CD4-positive, alpha-beta memory T cell (primary cell): Measurements from ENCODE around the gene FAM170B. TPM values are rescaled to one million over a fixed set of nuclear protein-coding genes. Genes with fewer than 3 reads are reported as not detected.
A peak's percentile ranks its signal among the peaks of the same experiment; 100 is the strongest.

ENCODE experiments used
- CTCF ChIA-PET: fragments of 350-600 bp; sonication (Branson Sonifier 250); formaldehyde crosslinking; loops from one replicate; lab custom pipeline; 2021; ENCODE audit warnings: inconsistent platforms; ENCODE audit not compliant: partially characterized antibody; lab: Charles Lee
- POLR2A ChIA-PET: fragments of 350-600 bp; sonication (Branson Sonifier 250); formaldehyde crosslinking; loops from one replicate; lab custom pipeline; 2021; ENCODE audit not compliant: partially characterized antibody; lab: Charles Lee
- DNase-seq, 5 donors: peaks; one replicate each; pipeline versions ENCODE4 v3.0.0 to v3.0.0-alpha.2; 2020 to 2022; ENCODE audit warnings: mixed read lengths in 1 of 5
- H3K27ac ChIP-seq: one replicate; pipeline ENCODE4 v1.7.0; 2013; ENCODE audit warnings: low read depth, low read length
- H3K27me3 ChIP-seq: 2 replicates; pipeline ENCODE4 v1.7.0; 2013; ENCODE audit warnings: mild to moderate bottlenecking, low read length, moderate library complexity; ENCODE audit not compliant: insufficient read depth
- H3K36me3 ChIP-seq: 2 replicates; pipeline ENCODE4 v1.7.0; 2013; ENCODE audit warnings: mild to moderate bottlenecking, low read length, moderate library complexity; ENCODE audit not compliant: insufficient read depth
- H3K4me1 ChIP-seq: 2 replicates; pipeline ENCODE4 v1.7.0; 2013; ENCODE audit warnings: mild to moderate bottlenecking, low read length, moderate library complexity; ENCODE audit not compliant: insufficient read depth
- H3K4me3 ChIP-seq, 2 donors: one replicate each; pipeline ENCODE4 v1.7.0; 2013; ENCODE audit warnings: low read length in 2 of 2, mild to moderate bottlenecking in 1 of 2
- H3K9me3 ChIP-seq, 2 donors: one replicate each; pipeline ENCODE4 v1.7.0; 2013; ENCODE audit warnings: low read length in 2 of 2, control low read depth in 1 of 2; ENCODE audit not compliant: control insufficient read depth in 1 of 2
- H3K27ac Mint-ChIP-seq, 7 donors: one replicate each; pipeline ENCODE4 v1.8.0; 2020 to 2021; ENCODE audit warnings: mixed read lengths in 7 of 7, mild to moderate bottlenecking in 6 of 7, inconsistent platforms in 3 of 7, moderate library complexity in 3 of 7
- H3K27me3 Mint-ChIP-seq, 2 donors: one replicate each; pipeline ENCODE4 v1.8.0; 2020 to 2021; ENCODE audit warnings: mixed read lengths in 2 of 2
- H3K36me3 Mint-ChIP-seq, 2 donors: one replicate each; pipeline ENCODE4 v1.8.0; 2020 to 2021; ENCODE audit warnings: mixed read lengths in 2 of 2, inconsistent platforms in 1 of 2, mild to moderate bottlenecking in 1 of 2
- H3K4me1 Mint-ChIP-seq, 4 donors: one replicate each; pipeline ENCODE4 v1.8.0; 2020 to 2021; ENCODE audit warnings: mixed read lengths in 4 of 4, mild to moderate bottlenecking in 1 of 4
- H3K4me3 Mint-ChIP-seq, 8 donors: one replicate each; pipeline ENCODE4 v1.8.0; 2020 to 2021; ENCODE audit warnings: mixed read lengths in 8 of 8, mild to moderate bottlenecking in 7 of 8, moderate library complexity in 6 of 8, inconsistent platforms in 3 of 8
- H3K9me3 Mint-ChIP-seq, 8 donors: one replicate each; pipeline ENCODE4 v1.8.0; 2020 to 2021; ENCODE audit warnings: mixed read lengths in 8 of 8, mild to moderate bottlenecking in 5 of 8, inconsistent platforms in 3 of 8, moderate library complexity in 1 of 8
- intact Hi-C: fragments of 100-400 bp; cut with micrococcal nuclease; formaldehyde crosslinking; loops from one replicate; pipeline ENCODE4 v1.15.1; 2023
- polyA plus RNA-seq, 2 donors: library from polyadenylated mRNA; unstranded; fragments of 300-500 nt; fragmentation: Illumina TruSeq; gene quantifications; one replicate each; pipeline ENCODE4 v1.2.3, GENCODE V29; 2021
- total RNA-seq, 2 experiments: library from RNA; stranded (reverse); gene quantifications; one replicate each; pipeline ENCODE4 v1.2.3, GENCODE V29; 2021

FAM170B gene
- total and polyA plus RNA-seq, 4 experiments from 2014 or later: not detected

GRCh38 chr10:49172777-49173132 is 38.9 kb upstream of the FAM170B start:
- intact Hi-C loops: no loop called here
- Histone ChIP-seq H3K4me1 (peaks cover 31% of the 10 kb centered on the region), H3K36me3 (no peaks in the 10 kb centered on the region), H3K27ac (no peak overlapping the region), H3K4me3 (no peak overlapping the region), H3K9me3 (no peaks in the 10 kb centered on the region), H3K27me3 (no peaks in the 10 kb centered on the region)
- CTCF ChIA-PET: interaction anchor here (1.2 to 2.3 kb wide), 2 partner anchors 9 to 217 kb away, joined by 4 to 11 read pairs; no protein-coding TSS in a partner anchor
- no peak overlapping the region for H3K4me3 Mint-ChIP-seq
- DNase-seq: no peak
- peaks cover 3 to 55% (median 30%) of the 10 kb centered on the region in 4 donors for H3K4me1 Mint-ChIP-seq
- peaks cover 7 to 17% of the 10 kb centered on the region in 2 donors for H3K36me3 Mint-ChIP-seq
- peak overlapping the region in 1 of 7 donors; percentile 24 for H3K27ac Mint-ChIP-seq
- no peaks in the 10 kb centered on the region for H3K9me3 Mint-ChIP-seq
- POLR2A ChIA-PET: no interaction called here
- H3K27me3 Mint-ChIP-seq: no peaks in the 10 kb centered on the region

- peaks cover 3 to 50% (median 24%) of the 10 kb centered on the region in 4 donors for H3K4me1 Mint-ChIP-seq
- Histone ChIP-seq H3K36me3 (no peaks in the 10 kb centered on the region), H3K4me3 (no peak overlapping the region), H3K27ac (no peak overlapping the region), H3K27me3 (no peaks in the 10 kb centered on the region), H3K9me3 (no peaks in the 10 kb centered on the region), H3K4me1 (peaks cover 25% of the 10 kb centered on the region)
- ChIA-PET CTCF (interaction anchor here (2.3 kb wide), 1 partner anchor 8 kb away, joined by 11 read pairs; no protein-coding TSS in a partner anchor), POLR2A (no interaction called here)
- no peaks in the 10 kb centered on the region for H3K27me3 Mint-ChIP-seq
- H3K9me3 Mint-ChIP-seq: no peaks in the 10 kb centered on the region
- H3K36me3 Mint-ChIP-seq: peaks cover 5 to 13% of the 10 kb centered on the region in 2 donors
- H3K27ac Mint-ChIP-seq: peak overlapping the region in 2 of 7 donors; percentile 5 to 24
- intact Hi-C loops: no loop called here
- DNase-seq: no peak
- no peak overlapping the region for H3K4me3 Mint-ChIP-seq
Measured at GRCh38 chr10:49172061-49172776, 38.4 kb upstream of the FAM170B start.

DNA sequence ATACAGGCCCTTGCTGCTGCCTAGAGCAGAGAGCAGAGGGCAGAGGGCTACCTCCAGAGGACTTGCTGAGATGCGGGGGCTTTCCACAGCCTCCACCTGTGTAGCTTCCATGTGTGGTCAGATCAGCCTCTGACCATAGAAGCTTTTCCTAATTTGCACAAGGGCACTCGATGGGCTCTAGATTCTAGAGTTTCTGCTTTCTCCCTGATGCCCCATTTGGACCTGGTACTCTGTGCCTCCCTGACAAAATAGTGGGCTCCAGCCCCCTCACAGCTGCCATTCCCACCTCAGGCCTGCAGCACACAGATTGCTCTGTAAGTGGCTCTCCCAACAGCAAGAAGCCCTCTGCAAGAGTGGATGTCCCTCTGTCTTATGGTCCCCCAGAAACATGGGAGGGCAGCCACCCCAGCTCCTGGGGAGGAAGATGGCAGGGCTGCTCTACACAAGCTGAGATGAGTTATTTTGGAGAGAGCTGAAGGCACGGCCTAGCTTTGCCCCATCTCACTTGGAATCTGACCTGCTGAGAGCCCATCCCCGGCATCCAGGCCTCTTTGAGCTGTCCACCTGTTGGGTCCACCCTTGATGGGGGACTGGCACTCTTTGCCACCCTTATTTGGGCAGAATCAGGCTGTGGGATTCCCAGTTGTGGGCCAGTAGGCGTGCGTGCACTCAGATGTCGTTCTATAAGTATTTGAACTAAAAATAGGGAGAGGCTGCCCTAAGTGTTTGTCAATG is 37.7 kb upstream of the FAM170B start:
- no peak overlapping the region for H3K4me3 ChIP-seq
- no peaks in the 10 kb centered on the region for H3K9me3 ChIP-seq
- Mint-ChIP-seq H3K27me3 (no peaks in the 10 kb centered on the region), H3K27ac (peak overlapping the region in 2 of 7 donors; percentile 12 to 24), H3K4me3 (peak overlapping the region in 1 of 8 donors; percentile 20), H3K9me3 (no peaks in the 10 kb centered on the region), H3K36me3 (peaks cover 6 to 17% of the 10 kb centered on the region in 2 donors), H3K4me1 (peaks cover 3 to 43% (median 21%) of the 10 kb centered on the region in 4 donors)
- H3K36me3 ChIP-seq: no peaks in the 10 kb centered on the region
- ChIA-PET CTCF (interaction anchor here (2.3 kb wide), 1 partner anchor 7 kb away, joined by 11 read pairs; no protein-coding TSS in a partner anchor), POLR2A (interaction anchor here (1.3 kb wide), 1 partner anchor 19 kb away, joined by 3 read pairs; no protein-coding TSS in a partner anchor)
- peaks cover 18% of the 10 kb centered on the region for H3K4me1 ChIP-seq
- intact Hi-C loops: no loop called here
- H3K27ac ChIP-seq: no peak overlapping the region
- no peak for DNase-seq
- H3K27me3 ChIP-seq: no peaks in the 10 kb centered on the region

DNA sequence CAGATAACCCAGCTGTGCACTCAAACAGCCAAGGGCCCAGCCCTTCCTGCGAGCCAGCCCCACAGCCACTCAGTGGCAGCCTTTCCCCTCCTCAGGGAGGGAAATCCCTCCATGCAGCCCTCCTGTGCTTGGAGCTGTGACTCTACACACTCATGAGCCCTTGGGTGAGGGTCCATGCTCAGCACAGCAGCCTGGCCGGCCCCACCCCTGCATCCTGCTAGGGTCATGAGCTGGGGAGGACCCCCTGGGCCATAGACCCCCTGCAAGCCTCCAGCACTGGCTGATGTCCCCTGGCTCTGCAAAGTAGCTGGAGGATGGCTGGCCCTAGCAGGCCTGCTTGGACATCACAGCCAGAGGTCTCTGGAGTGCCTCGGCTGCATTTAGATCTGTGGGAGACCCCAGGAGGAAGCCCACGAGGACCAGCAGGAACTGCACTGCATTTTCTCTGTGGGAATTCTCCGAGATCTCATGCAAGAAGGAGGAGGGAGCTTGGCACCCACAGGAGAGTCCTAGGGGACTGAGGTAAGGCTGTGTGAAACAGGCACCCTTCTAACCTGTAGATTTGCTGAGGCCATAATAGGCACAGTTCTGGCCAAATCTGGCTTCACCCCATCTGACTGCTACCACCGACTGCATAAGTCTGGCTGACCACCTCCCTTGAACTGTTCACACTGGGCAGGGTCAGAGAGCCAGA is 37.0 kb upstream of the FAM170B start:
- peaks cover 14% of the 10 kb centered on the region for H3K4me1 ChIP-seq
- no peak overlapping the region for H3K4me3 Mint-ChIP-seq

DNA sequence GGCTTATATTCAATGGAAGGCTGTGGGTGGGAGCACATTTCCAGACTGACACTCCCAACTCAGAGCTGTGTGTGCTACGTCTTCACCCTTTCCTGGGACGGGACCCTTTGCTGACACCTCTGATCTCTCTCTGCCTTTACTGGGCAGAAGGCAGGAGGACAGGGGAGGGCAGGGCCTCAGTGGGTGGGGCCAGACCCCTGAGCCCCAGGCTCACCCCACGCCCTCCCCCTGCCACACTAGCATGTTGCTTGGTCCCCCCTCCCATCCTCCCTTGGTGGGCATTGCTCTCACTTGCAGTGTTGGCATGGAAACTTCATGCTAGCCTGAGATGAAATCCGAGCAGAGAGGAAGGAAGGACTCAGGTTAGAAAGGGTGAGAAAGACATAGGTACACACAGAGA is 36.0 kb upstream of the FAM170B start:
- peaks cover 2 to 37% (median 16%) of the 10 kb centered on the region in 4 donors for H3K4me1 Mint-ChIP-seq
- no peaks in the 10 kb centered on the region for H3K27me3 ChIP-seq
- intact Hi-C loops: no loop called here
- H3K27ac Mint-ChIP-seq: peak overlapping the region in 2 of 7 donors; percentile 29 to 75
- no peaks in the 10 kb centered on the region for H3K36me3 ChIP-seq
- H3K9me3 ChIP-seq: no peaks in the 10 kb centered on the region
- H3K4me3 ChIP-seq: no peak overlapping the region
- H3K4me1 ChIP-seq: peaks cover 18% of the 10 kb centered on the region
- H3K27me3 Mint-ChIP-seq: no peaks in the 10 kb centered on the region
- no peak for DNase-seq
- POLR2A ChIA-PET: no interaction called here
- peaks cover 12 to 25% of the 10 kb centered on the region in 2 donors for H3K36me3 Mint-ChIP-seq
- no peak overlapping the region for H3K4me3 Mint-ChIP-seq
- no peaks in the 10 kb centered on the region for H3K9me3 Mint-ChIP-seq
- CTCF ChIA-PET: interaction anchor here (1.3 kb wide), 1 partner anchor 15 kb away, joined by 3 read pairs; no protein-coding TSS in a partner anchor
- no peak overlapping the region for H3K27ac ChIP-seq

More for the DNA sequence above, 37.0 kb upstream of the FAM170B start:
- Histone ChIP-seq H3K27me3 (no peaks in the 10 kb centered on the region), H3K4me3 (no peak overlapping the region), H3K9me3 (no peaks in the 10 kb centered on the region), H3K27ac (no peak overlapping the region), H3K36me3 (no peaks in the 10 kb centered on the region)
- no peaks in the 10 kb centered on the region for H3K9me3 Mint-ChIP-seq
- peaks cover 9 to 23% of the 10 kb centered on the region in 2 donors for H3K36me3 Mint-ChIP-seq
- H3K27ac Mint-ChIP-seq: peak overlapping the region in 2 of 7 donors; percentile 12 to 27
- CTCF ChIA-PET: interaction anchor here (1.3 kb wide), 1 partner anchor 14 kb away, joined by 3 read pairs; no protein-coding TSS in a partner anchor
- no peaks in the 10 kb centered on the region for H3K27me3 Mint-ChIP-seq
- intact Hi-C loops: no loop called here
- POLR2A ChIA-PET: interaction anchor here (0.6 to 1.3 kb wide), 2 partner anchors 20 to 1454 kb away, joined by 3 read pairs; no protein-coding TSS in a partner anchor
- peaks cover 3 to 38% (median 17%) of the 10 kb centered on the region in 4 donors for H3K4me1 Mint-ChIP-seq
- DNase-seq: no peak

- POLR2A ChIA-PET: no interaction called here
Measured at GRCh38 chr10:49168831-49169500, 35.1 kb upstream of the FAM170B start.

More at GRCh38 chr10:49168831-49169500, 35.1 kb upstream of the FAM170B start:
- no peaks in the 10 kb centered on the region for H3K27me3 ChIP-seq
- no peak overlapping the region for H3K27ac ChIP-seq
- CTCF ChIA-PET: no interaction called here
- intact Hi-C loops: no loop called here
- peak overlapping the region in 2 of 7 donors; percentile 24 to 42 for H3K27ac Mint-ChIP-seq
- H3K9me3 Mint-ChIP-seq: no peaks in the 10 kb centered on the region
- peaks cover 2 to 37% (median 18%) of the 10 kb centered on the region in 4 donors for H3K4me1 Mint-ChIP-seq
- peaks cover 16 to 33% of the 10 kb centered on the region in 2 donors for H3K36me3 Mint-ChIP-seq
- no peak overlapping the region for H3K4me3 Mint-ChIP-seq
- DNase-seq: no peak
- H3K4me1 ChIP-seq: peaks cover 20% of the 10 kb centered on the region
- no peak overlapping the region for H3K4me3 ChIP-seq
- no peaks in the 10 kb centered on the region for H3K9me3 ChIP-seq
- no peaks in the 10 kb centered on the region for H3K27me3 Mint-ChIP-seq
- H3K36me3 ChIP-seq: no peaks in the 10 kb centered on the region
